Erythroblast (primary cell): ENCODE results near the gene ZMPSTE24.

ENCODE experiments used
- GATA1 ChIP-seq: IDR thresholded peaks from 2 replicates; pipeline ENCODE4 v1.6.1; 2011; ENCODE audit warnings: low read depth, mild to moderate bottlenecking, control low read depth, low read length, moderate library complexity
- POLR2A ChIP-seq: IDR thresholded peaks from 2 replicates; pipeline ENCODE4 v1.6.1; 2011; ENCODE audit warnings: mild to moderate bottlenecking, low read length

DNA sequence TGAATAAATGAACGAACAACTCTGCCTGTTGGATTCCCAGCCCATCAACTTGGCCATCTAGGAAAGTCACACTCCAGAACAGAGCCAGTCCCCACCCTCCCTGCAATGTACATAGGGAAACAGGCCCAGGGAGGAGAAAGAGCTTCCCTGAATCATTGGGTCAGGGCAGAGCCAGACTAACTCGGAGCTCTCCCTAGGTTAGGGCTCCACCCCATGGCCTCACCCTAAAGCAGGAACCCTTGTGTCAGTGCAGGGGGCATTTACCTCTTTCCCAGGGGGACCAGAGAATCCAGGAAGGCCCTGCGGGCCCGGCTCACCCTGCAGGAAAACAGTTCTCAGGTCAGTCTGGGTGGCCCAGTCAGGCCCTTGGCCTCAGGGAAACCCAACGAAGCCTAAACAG, 47.4 kb downstream of the ZMPSTE24 start:
- TF ChIP-seq POLR2A (no peak), GATA1 (no peak)
